Endothelial cell of umbilical vein (primary cell): ENCODE data around the gene SFTPB. TPM values are rescaled to one million over a fixed set of nuclear protein-coding genes. Genes with fewer than 3 reads are reported as not detected.

Source experiments
- BruUV-seq: library from RNA; stranded (reverse); fragments of 400-500 nt; replicated peaks from 2 replicates; lab custom pipeline; 2021; lab: Mats Ljungman, UMichigan
- CTCF ChIA-PET: fragments of 300-600, 350-600 bp; sonication (Branson Sonifier 250); formaldehyde crosslinking; loops from one replicate; lab custom pipeline; 2021; ENCODE audit warnings: antibody characterized with exemption, inconsistent platforms; lab: Charles Lee
- POLR2A ChIA-PET: fragments of 300-600, 350-600 bp; sonication (Branson Sonifier 250); formaldehyde crosslinking; loops from one replicate; lab custom pipeline; 2021; ENCODE audit warnings: antibody characterized with exemption, inconsistent platforms; lab: Charles Lee
- DNase-seq: peaks from one replicate; pipeline ENCODE4 v3.0.0-alpha.2; 2011; ENCODE audit warnings: low read depth, low spot score
- FAIRE-seq: peaks from 2 replicates; lab custom pipeline; 2011; peaks lifted over from hg19 to GRCh38; lab: Jason Lieb, UNC
- H2AFZ ChIP-seq: 2 replicates; pipeline ENCODE4 v1.6.0; 2012; ENCODE audit warnings: low read depth, low read length, control low read depth, inconsistent platforms
- H3K27ac ChIP-seq: 2 replicates; pipeline ENCODE4 v1.5.1; 2011; ENCODE audit warnings: low read depth, mild to moderate bottlenecking, control low read depth, low read length, moderate library complexity; ENCODE audit not compliant: insufficient read depth
- H3K27me3 ChIP-seq, 2 experiments: 2 replicates each; pipeline versions ENCODE4 v1.6.0 to v1.6.1; 2011; ENCODE audit warnings: low read length in 2 of 2, mixed read lengths in 1 of 2; ENCODE audit not compliant: control insufficient read depth in 2 of 2, insufficient read depth in 2 of 2
- H3K36me3 ChIP-seq, 2 experiments: 2 replicates in 1 of 2; 3 replicates in 1 of 2; pipeline ENCODE4 v1.5.1; 2011; ENCODE audit warnings: low read length in 2 of 2, mild to moderate bottlenecking in 1 of 2, moderate library complexity in 1 of 2; ENCODE audit not compliant: control insufficient read depth in 2 of 2, insufficient read depth in 2 of 2; ENCODE audit errors: extremely low read depth in 1 of 2
- H3K4me1 ChIP-seq: 3 replicates; pipeline ENCODE4 v1.5.1; 2011; ENCODE audit warnings: mild to moderate bottlenecking, low read length; ENCODE audit not compliant: control insufficient read depth, insufficient read depth; ENCODE audit errors: extremely low read depth
- H3K4me2 ChIP-seq: 2 replicates; pipeline ENCODE4 v1.6.1; 2011; ENCODE audit warnings: low read length, control low read depth, mixed read lengths; ENCODE audit not compliant: insufficient read depth
- H3K4me3 ChIP-seq, 3 experiments: fragments of 200-600 bp in 1 of 3; sonication (generic), shearing (Covaris generic) in 1 of 3; replicated peaks in 1 of 3; 2 replicates each; pipeline ENCODE4 v1.5.1; 2011 to 2016; ENCODE audit warnings: control low read depth in 3 of 3, low read length in 3 of 3, mild to moderate bottlenecking in 2 of 3, inconsistent platforms in 1 of 3, low read depth in 1 of 3, moderate library complexity in 1 of 3; ENCODE audit not compliant: insufficient read depth in 1 of 3
- H3K79me2 ChIP-seq: 2 replicates; pipeline ENCODE4 v1.6.0; 2012; ENCODE audit warnings: low read length, inconsistent platforms; ENCODE audit not compliant: control insufficient read depth, insufficient read depth
- H3K9ac ChIP-seq: replicated peaks from 2 replicates; pipeline ENCODE3; 2011; ENCODE audit warnings: low read length, control low read depth; ENCODE audit not compliant: insufficient read depth; ENCODE audit errors: extremely low read depth
- H3K9me1 ChIP-seq: replicated peaks from 3 replicates; pipeline ENCODE4 v1.6.0; 2011; ENCODE audit warnings: mild to moderate bottlenecking, low read length; ENCODE audit not compliant: control insufficient read depth, insufficient read depth; ENCODE audit errors: extremely low read depth
- H3K9me3 ChIP-seq: replicated peaks from 2 replicates; pipeline ENCODE4 v1.5.1; 2012; ENCODE audit warnings: low read length, inconsistent platforms; ENCODE audit not compliant: control insufficient read depth, insufficient read depth
- H4K20me1 ChIP-seq: replicated peaks from 2 replicates; pipeline ENCODE3; 2011; ENCODE audit warnings: mild to moderate bottlenecking, low read length; ENCODE audit not compliant: control insufficient read depth, insufficient read depth; ENCODE audit errors: extremely low read depth
- CTCF ChIP-seq, 2 donors: IDR thresholded peaks; 1 replicate in 1 of 2; 2 replicates in 1 of 2; pipeline ENCODE4 v1.5.1; 2011; ENCODE audit warnings: low read length in 2 of 2, mild to moderate bottlenecking in 2 of 2, moderate library complexity in 2 of 2, control low read depth in 1 of 2, inconsistent platforms in 1 of 2, low read depth in 1 of 2; ENCODE audit not compliant: insufficient read depth in 1 of 2; ENCODE audit errors: extremely low read depth in 1 of 2
- EZH2 ChIP-seq: IDR thresholded peaks from 2 replicates; pipeline ENCODE4 v1.6.1; 2012; ENCODE audit warnings: borderline replicate concordance, low read depth, mild to moderate bottlenecking, moderate library complexity, low read length, inconsistent platforms; ENCODE audit not compliant: severe bottlenecking
- FOS ChIP-seq: IDR thresholded peaks from 2 replicates; pipeline ENCODE4 v1.6.1; 2011; ENCODE audit warnings: mild to moderate bottlenecking, low read length, moderate library complexity, borderline replicate concordance; ENCODE audit not compliant: insufficient read depth
- GATA2 ChIP-seq: IDR thresholded peaks from 2 replicates; pipeline ENCODE4 v1.7.0; 2011; ENCODE audit warnings: low read depth, mild to moderate bottlenecking, moderate library complexity, mixed read lengths, low read length; ENCODE audit not compliant: insufficient read length, insufficient read depth
- JUN ChIP-seq: IDR thresholded peaks from 2 replicates; pipeline ENCODE4 v1.6.1; 2011; ENCODE audit warnings: borderline replicate concordance, low read depth; ENCODE audit not compliant: insufficient read length, insufficient read depth
- MAX ChIP-seq: IDR thresholded peaks from 2 replicates; pipeline ENCODE4 v1.6.1; 2011; ENCODE audit not compliant: insufficient read depth, insufficient read length
- MYC ChIP-seq: IDR thresholded peaks from one replicate; pipeline ENCODE4 v1.6.1; 2011; ENCODE audit warnings: mild to moderate bottlenecking, low read depth, low read length
- POLR2A ChIP-seq: IDR thresholded peaks from 2 replicates; pipeline ENCODE4 v1.6.1; 2012; ENCODE audit warnings: low read depth, mild to moderate bottlenecking, control low read depth, low read length
- POLR2AphosphoS5 ChIP-seq: IDR thresholded peaks from 2 replicates; pipeline ENCODE4 v1.6.1; 2012; ENCODE audit warnings: low read depth, mild to moderate bottlenecking, control low read depth, low read length, moderate library complexity; ENCODE audit not compliant: insufficient read depth
- dilution Hi-C: fragments of 300-500 bp; cut with MboI; formaldehyde crosslinking; loops from one replicate; pipeline ENCODE4 v1.15.0; 2019; ENCODE audit warnings: low sequenced_read_pairs; ENCODE audit not compliant: extremely low pct_ligation_motif_present
- intact Hi-C: fragments of 100-400 bp; cut with micrococcal nuclease; formaldehyde crosslinking; loops from one replicate; pipeline ENCODE4 v1.10.0; 2022
- polyA plus RNA-seq, 4 experiments: library from polyadenylated mRNA; depleted of rRNA in 3 of 4; stranded (reverse) in 3 of 4; unstranded in 1 of 4; fragments of >200 nt; gene quantifications; 2 replicates each; pipeline versions ENCODE4 v1.2.1 to v1.2.3, GENCODE V29; 2011 to 2012; ENCODE audit warnings: missing spikeins in 1 of 4
- total RNA-seq: library from RNA; stranded (reverse); gene quantifications from 2 replicates; pipeline ENCODE4 v1.2.3, GENCODE V29; 2021

SFTPB gene
- total and polyA plus RNA-seq, 2 donors (not counting 3 experiments of a cell fraction or from before 2014, with no cell fraction given), result not detected

- Histone ChIP-seq H3K9ac (no peak overlapping the region), H4K20me1 (no peaks in the 10 kb centered on the region), H3K79me2 (no peaks in the 10 kb centered on the region), H3K9me3 (no peaks in the 10 kb centered on the region), H3K27me3 (no peaks in the 10 kb centered on the region), H3K9me1 (no peaks in the 10 kb centered on the region), H3K4me1 (peaks cover 25% of the 10 kb centered on the region), H3K4me3 (no peak overlapping the region), H3K27ac (no peak overlapping the region), H3K4me2 (no peak overlapping the region), H3K36me3 (no peaks in the 10 kb centered on the region), H2AFZ (no peak overlapping the region)
- ChIA-PET CTCF (interaction anchor here (0.7 to 4.0 kb wide), 6 partner anchors 21 to 47 kb away, joined by 3 to 103 read pairs (median 4); no protein-coding TSS in a partner anchor), POLR2A (no interaction called here)
- dilution Hi-C loops (no loop called here), intact Hi-C loops (no loop called here)
- no TSS peak for BruUV-seq
- DNase-seq (no peak), FAIRE-seq (no peak)
- no peak for TF ChIP-seq GATA2
- no peak for TF ChIP-seq MYC
- TF ChIP-seq FOS, result no peak
- TF ChIP-seq CTCF (IDR thresholded peaks at IDR 0.05; ENCODE audit: extremely low read depth in 1 of 2, insufficient read depth in 1 of 2, low read depth in 1 of 2, low read length in 2 of 2), result no peak
- no peak for TF ChIP-seq EZH2
- no peak for TF ChIP-seq JUN
- TF ChIP-seq POLR2A, result no peak
- no peak for TF ChIP-seq MAX
- no peak for TF ChIP-seq POLR2AphosphoS5
Observed at GRCh38 chr2:85681776-85682175, 13.8 kb upstream of the SFTPB start.
